GM12878 (cell line): ENCODE results near the gene FADD. TPM values are rescaled to one million over a fixed set of nuclear protein-coding genes. Genes with fewer than 3 reads are reported as not detected.

Source experiments
- ATAC-seq: fragments of 200-7000 bp; cut with Tn5 transposase; 3 replicates; pipeline ENCODE4 v1.9.1; 2020; ENCODE audit warnings: mild to moderate bottlenecking, moderate library complexity
- BruUV-seq: library from RNA; stranded (reverse); fragments of 400-500 nt; replicated peaks from 2 replicates; lab custom pipeline; 2021; lab: Mats Ljungman, UMichigan
- CTCF ChIA-PET: fragments of 300-600 bp; sonication (Branson Sonifier 250); formaldehyde crosslinking; extraction: SDS; loops from one replicate; lab custom pipeline; 2021; ENCODE audit warnings: inconsistent platforms; lab: Yijun Ruan, JAX
- POLR2A ChIA-PET: fragments of 350-600 bp; formaldehyde crosslinking; extraction: SDS; loops from one replicate; lab custom pipeline; 2021; ENCODE audit warnings: inconsistent platforms; lab: Charles Lee
- RAD21 ChIA-PET: fragments of 300-600 bp; sonication (Branson Sonifier 250); formaldehyde crosslinking; loops from one replicate; lab custom pipeline; 2023; ENCODE audit warnings: antibody characterized with exemption; ENCODE audit not compliant: unreplicated experiment; lab: Charles Lee
- SMC1A ChIA-PET: fragments of 300-600 bp; sonication (Branson Sonifier 250); formaldehyde crosslinking; loops from one replicate; lab custom pipeline; 2023; ENCODE audit not compliant: unreplicated experiment, uncharacterized antibody; lab: Charles Lee
- DNase-seq: peaks from one replicate; pipeline ENCODE4 v3.0.0-alpha.2; 2011; ENCODE audit warnings: low read depth, low spot score
- FAIRE-seq: peaks from 3 replicates; lab custom pipeline; 2011; peaks lifted over from hg19 to GRCh38; lab: Jason Lieb, UNC
- H2AFZ ChIP-seq: 2 replicates; pipeline ENCODE4 v1.6.0; 2011; ENCODE audit warnings: low read depth, low read length, control low read depth; ENCODE audit not compliant: control insufficient read depth
- H3K27ac ChIP-seq: 2 replicates; pipeline ENCODE4 v1.5.1; 2011; ENCODE audit warnings: control low read depth; ENCODE audit not compliant: control insufficient read depth, insufficient read depth
- H3K27me3 ChIP-seq, 2 experiments: replicated peaks in 1 of 2; 2 replicates each; pipeline versions ENCODE4 v1.6.0 to v1.6.1; 2011; ENCODE audit warnings: low read length in 1 of 2; ENCODE audit not compliant: control insufficient read depth in 2 of 2, insufficient read depth in 2 of 2
- H3K36me3 ChIP-seq, 2 experiments: 2 replicates each; pipeline ENCODE4 v1.5.1; 2011; ENCODE audit warnings: low read length in 1 of 2; ENCODE audit not compliant: control insufficient read depth in 2 of 2, insufficient read depth in 2 of 2
- H3K4me1 ChIP-seq: 2 replicates; pipeline ENCODE4 v1.6.1; 2011; ENCODE audit warnings: mild to moderate bottlenecking, low read length, moderate library complexity, mixed read lengths; ENCODE audit not compliant: control insufficient read depth, insufficient read depth
- H3K4me2 ChIP-seq: 2 replicates; pipeline ENCODE4 v1.6.0; 2011; ENCODE audit warnings: control low read depth; ENCODE audit not compliant: control insufficient read depth, insufficient read depth
- H3K4me3 ChIP-seq: fragments of 200-600 bp; sonication (generic); 2 replicates; pipeline ENCODE4 v1.5.1; 2016
- H3K79me2 ChIP-seq: 2 replicates; pipeline ENCODE4 v1.6.0; 2011; ENCODE audit warnings: low read length; ENCODE audit not compliant: control insufficient read depth, insufficient read depth
- H3K9ac ChIP-seq: 2 replicates; pipeline ENCODE4 v1.8.0; 2011; ENCODE audit warnings: low read length, control low read depth, mixed read lengths; ENCODE audit not compliant: control insufficient read depth, insufficient read depth
- H3K9me3 ChIP-seq: replicated peaks from 3 replicates; pipeline ENCODE4 v1.5.1; 2011; ENCODE audit warnings: mild to moderate bottlenecking, low read length; ENCODE audit not compliant: control insufficient read depth, insufficient read depth
- H4K20me1 ChIP-seq: 2 replicates; pipeline ENCODE4 v1.6.0; 2011; ENCODE audit not compliant: control insufficient read depth, insufficient read depth
- BRCA1 ChIP-seq: IDR thresholded peaks from 2 replicates; pipeline ENCODE4 v1.6.1; 2011; ENCODE audit warnings: low read depth, low read length, improper control_type of control experiment
- CHD2 ChIP-seq: IDR thresholded peaks from 2 replicates; pipeline ENCODE4 v1.6.1; 2011; ENCODE audit warnings: low read depth, low read length, improper control_type of control experiment, borderline replicate concordance
- IKZF2 ChIP-seq, 2 experiments: fragments of 450-650 bp; IDR thresholded peaks; 2 replicates each; pipeline ENCODE4 v1.6.1; 2017; ENCODE audit warnings: mild to moderate bottlenecking in 2 of 2, moderate library complexity in 2 of 2
- IRF4 ChIP-seq: IDR thresholded peaks from 2 replicates; pipeline ENCODE4 v1.6.1; 2011; ENCODE audit warnings: low read depth, low read length
- NFXL1 ChIP-seq: fragments of 450-650 bp; IDR thresholded peaks from 2 replicates; pipeline ENCODE4 v1.6.1; 2017; ENCODE audit warnings: antibody characterized with exemption, mild to moderate bottlenecking, borderline replicate concordance
- SIX5 ChIP-seq: IDR thresholded peaks from 2 replicates; pipeline ENCODE4 v1.6.1; 2011; ENCODE audit warnings: mild to moderate bottlenecking, low read depth, low read length, moderate library complexity; ENCODE audit not compliant: severe bottlenecking
- SMARCA5 ChIP-seq: fragments of 450-650 bp; IDR thresholded peaks from 2 replicates; pipeline ENCODE4 v1.6.1; 2017; ENCODE audit warnings: mild to moderate bottlenecking
- SRF ChIP-seq, 2 experiments: IDR thresholded peaks; 2 replicates each; pipeline ENCODE4 v1.6.1; 2011; ENCODE audit warnings: low read depth in 2 of 2, low read length in 2 of 2, mild to moderate bottlenecking in 1 of 2, moderate library complexity in 1 of 2
- STAT3 ChIP-seq: IDR thresholded peaks from 2 replicates; pipeline ENCODE4 v1.6.1; 2011; ENCODE audit warnings: low read depth, low read length, improper control_type of control experiment
- YBX1 ChIP-seq: fragments of 450-650 bp; IDR thresholded peaks from 2 replicates; pipeline ENCODE4 v1.6.1; 2016; ENCODE audit warnings: antibody characterized with exemption
- ZBED1 ChIP-seq: IDR thresholded peaks from 2 replicates; pipeline ENCODE4 v1.6.1; 2016; ENCODE audit warnings: borderline replicate concordance
- ZNF274 ChIP-seq: IDR thresholded peaks from one replicate; pipeline ENCODE4 v1.8.0; 2011; ENCODE audit not compliant: insufficient read length, insufficient read depth
- WGBS: methylation state at CpG from one replicate; pipeline ENCODE4 v1.1.6; 2016; ENCODE audit warnings: low lambda C conversion rate; ENCODE audit not compliant: insufficient replicate concordance, insufficient coverage; ENCODE audit errors: missing lambda C conversion rate; 5-methylcytosine and 5-hydroxymethylcytosine counted together
- in situ Hi-C: fragments of 300-500 bp; cut with MboI; formaldehyde crosslinking; loops from 9 replicates; pipeline ENCODE4 v1.14.3; 2018; ENCODE audit warnings: mixed read lengths
- intact Hi-C: fragments of 100-400 bp; cut with micrococcal nuclease; formaldehyde crosslinking; loops from one replicate; pipeline ENCODE4 v1.14.2; 2022; ENCODE audit not compliant: unreplicated experiment
- polyA plus RNA-seq, 11 experiments: library from polyadenylated mRNA; depleted of rRNA in 4 of 11; unstranded in 6 of 11; stranded (reverse) in 5 of 11; fragments of >200 nt; fragmentation: Nextera tagmentation in 4 of 11; fragmentation: Illumina TruSeq in 1 of 11; extraction: Ambion mirVana in 4 of 11; extraction: Trizol in 1 of 11; gene quantifications; 1 replicate in 1 of 11; 2 replicates in 10 of 11; pipeline versions ENCODE4 v1.2.1 to v1.2.3, GENCODE V29; 2011 to 2016; ENCODE audit warnings: inconsistent platforms in 2 of 11, missing spikeins in 2 of 11, low read depth in 1 of 11
- total RNA-seq, 4 experiments: library from RNA; depleted of rRNA in 3 of 4; stranded (reverse); fragments of >200 nt in 3 of 4; fragmentation: Illumina TruSeq in 1 of 4; extraction: Trizol in 1 of 4; gene quantifications; 2 replicates each; pipeline versions ENCODE4 v1.2.1 to v1.2.3, GENCODE V29; 2013 to 2021
- TF ChIP-seq, protein P1 (sequence below): IDR thresholded peaks from 2 replicates; pipeline ENCODE4 v1.6.1; 2011; ENCODE audit warnings: mild to moderate bottlenecking, low read depth, low read length, moderate library complexity; ENCODE audit not compliant: insufficient replicate concordance
- TF ChIP-seq, protein P2 (sequence below): fragments of 450-650 bp; IDR thresholded peaks from 2 replicates; pipeline ENCODE4 v1.6.1; 2016; ENCODE audit warnings: mild to moderate bottlenecking
- TF ChIP-seq, protein P3 (sequence below): fragments of 150-350 bp; IDR thresholded peaks from 2 replicates; pipeline ENCODE4 v1.6.1; 2016; ENCODE audit warnings: low read depth, low read length
- TF ChIP-seq, protein P4 (sequence below): IDR thresholded peaks from 2 replicates; pipeline ENCODE4 v1.6.1; 2011; ENCODE audit warnings: low read depth, mild to moderate bottlenecking, low read length, moderate library complexity, borderline replicate concordance; ENCODE audit errors: extremely low read depth

FADD gene
- total and polyA plus RNA-seq, 10 of the 15 experiments (the other 5 are each of a cell fraction or from before 2014, with no cell fraction given), result 0.32 to 38.7 (median 21.8) TPM

DNA sequence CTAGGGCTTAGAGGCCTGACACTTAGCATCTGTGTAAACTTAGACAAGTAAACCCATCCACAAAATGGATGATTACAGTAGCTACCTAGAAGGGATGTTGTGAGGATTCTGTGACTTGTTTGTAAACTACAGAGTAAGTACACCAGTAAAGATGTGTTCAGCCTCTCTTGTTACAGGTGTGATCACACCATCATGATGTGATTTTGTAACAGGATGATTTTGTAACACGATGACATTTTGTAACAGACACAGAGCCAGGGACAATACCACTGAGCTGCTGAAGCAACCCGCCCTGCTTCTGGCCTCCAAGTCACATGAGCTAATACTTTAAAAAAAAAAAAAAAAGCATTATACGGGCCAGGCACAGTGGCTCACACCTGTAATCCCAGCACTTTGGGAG lies 17.0 kb downstream of the FADD start:
- CTCF ChIA-PET, result no interaction called here
- no peaks in the 10 kb centered on the region for H3K36me3 ChIP-seq
- in situ Hi-C loops (no loop called here), intact Hi-C loops (no loop called here)
- H4K20me1 ChIP-seq, result no peaks in the 10 kb centered on the region
- no peak for ATAC-seq
- WGBS, result 37% methylated on average over 3 of the region's 3 CpGs
- H3K4me1 ChIP-seq, result no peaks in the 10 kb centered on the region
- BruUV-seq, result no TSS peak
- POLR2A ChIA-PET, result no interaction called here
- SMC1A ChIA-PET, result interaction anchor here (0.6 kb wide), 1 partner anchor 20 kb away, joined by 3 read pairs; no protein-coding TSS in a partner anchor
- DNase-seq, result no peak
- no peak for FAIRE-seq
- no peak overlapping the region for H3K4me2 ChIP-seq
- no peaks in the 10 kb centered on the region for H3K79me2 ChIP-seq
- RAD21 ChIA-PET, result no interaction called here
- H2AFZ ChIP-seq, result no peak overlapping the region
- no peaks in the 10 kb centered on the region for H3K9me3 ChIP-seq
- H3K9ac ChIP-seq, result no peak overlapping the region
- no peak overlapping the region for H3K4me3 ChIP-seq
- H3K27ac ChIP-seq, result no peak overlapping the region
- H3K27me3 ChIP-seq, result no peaks in the 10 kb centered on the region; a peak in 2 of 4 replicates
- TF ChIP-seq, protein P1, sequence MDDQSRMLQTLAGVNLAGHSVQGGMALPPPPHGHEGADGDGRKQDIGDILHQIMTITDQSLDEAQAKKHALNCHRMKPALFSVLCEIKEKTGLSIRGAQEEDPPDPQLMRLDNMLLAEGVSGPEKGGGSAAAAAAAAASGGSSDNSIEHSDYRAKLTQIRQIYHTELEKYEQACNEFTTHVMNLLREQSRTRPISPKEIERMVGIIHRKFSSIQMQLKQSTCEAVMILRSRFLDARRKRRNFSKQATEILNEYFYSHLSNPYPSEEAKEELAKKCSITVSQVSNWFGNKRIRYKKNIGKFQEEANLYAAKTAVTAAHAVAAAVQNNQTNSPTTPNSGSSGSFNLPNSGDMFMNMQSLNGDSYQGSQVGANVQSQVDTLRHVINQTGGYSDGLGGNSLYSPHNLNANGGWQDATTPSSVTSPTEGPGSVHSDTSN, result no peak
- TF ChIP-seq, protein P2, sequence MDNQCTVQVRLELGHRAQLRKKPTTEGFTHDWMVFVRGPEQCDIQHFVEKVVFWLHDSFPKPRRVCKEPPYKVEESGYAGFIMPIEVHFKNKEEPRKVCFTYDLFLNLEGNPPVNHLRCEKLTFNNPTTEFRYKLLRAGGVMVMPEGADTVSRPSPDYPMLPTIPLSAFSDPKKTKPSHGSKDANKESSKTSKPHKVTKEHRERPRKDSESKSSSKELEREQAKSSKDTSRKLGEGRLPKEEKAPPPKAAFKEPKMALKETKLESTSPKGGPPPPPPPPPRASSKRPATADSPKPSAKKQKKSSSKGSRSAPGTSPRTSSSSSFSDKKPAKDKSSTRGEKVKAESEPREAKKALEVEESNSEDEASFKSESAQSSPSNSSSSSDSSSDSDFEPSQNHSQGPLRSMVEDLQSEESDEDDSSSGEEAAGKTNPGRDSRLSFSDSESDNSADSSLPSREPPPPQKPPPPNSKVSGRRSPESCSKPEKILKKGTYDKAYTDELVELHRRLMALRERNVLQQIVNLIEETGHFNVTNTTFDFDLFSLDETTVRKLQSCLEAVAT, result no peak
- TF ChIP-seq ZBED1, result no peak
- TF ChIP-seq BRCA1, result no peak
- no peak for TF ChIP-seq IKZF2 (IDR thresholded peaks at IDR 0.05)
- TF ChIP-seq SMARCA5, result no peak
- TF ChIP-seq YBX1, result no peak
- TF ChIP-seq IRF4, result no peak
- no peak for TF ChIP-seq SRF (IDR thresholded peaks at IDR 0.05; ENCODE audit: low read depth in 2 of 2, low read length in 2 of 2)
- no peak for TF ChIP-seq CHD2
- TF ChIP-seq, protein P3, sequence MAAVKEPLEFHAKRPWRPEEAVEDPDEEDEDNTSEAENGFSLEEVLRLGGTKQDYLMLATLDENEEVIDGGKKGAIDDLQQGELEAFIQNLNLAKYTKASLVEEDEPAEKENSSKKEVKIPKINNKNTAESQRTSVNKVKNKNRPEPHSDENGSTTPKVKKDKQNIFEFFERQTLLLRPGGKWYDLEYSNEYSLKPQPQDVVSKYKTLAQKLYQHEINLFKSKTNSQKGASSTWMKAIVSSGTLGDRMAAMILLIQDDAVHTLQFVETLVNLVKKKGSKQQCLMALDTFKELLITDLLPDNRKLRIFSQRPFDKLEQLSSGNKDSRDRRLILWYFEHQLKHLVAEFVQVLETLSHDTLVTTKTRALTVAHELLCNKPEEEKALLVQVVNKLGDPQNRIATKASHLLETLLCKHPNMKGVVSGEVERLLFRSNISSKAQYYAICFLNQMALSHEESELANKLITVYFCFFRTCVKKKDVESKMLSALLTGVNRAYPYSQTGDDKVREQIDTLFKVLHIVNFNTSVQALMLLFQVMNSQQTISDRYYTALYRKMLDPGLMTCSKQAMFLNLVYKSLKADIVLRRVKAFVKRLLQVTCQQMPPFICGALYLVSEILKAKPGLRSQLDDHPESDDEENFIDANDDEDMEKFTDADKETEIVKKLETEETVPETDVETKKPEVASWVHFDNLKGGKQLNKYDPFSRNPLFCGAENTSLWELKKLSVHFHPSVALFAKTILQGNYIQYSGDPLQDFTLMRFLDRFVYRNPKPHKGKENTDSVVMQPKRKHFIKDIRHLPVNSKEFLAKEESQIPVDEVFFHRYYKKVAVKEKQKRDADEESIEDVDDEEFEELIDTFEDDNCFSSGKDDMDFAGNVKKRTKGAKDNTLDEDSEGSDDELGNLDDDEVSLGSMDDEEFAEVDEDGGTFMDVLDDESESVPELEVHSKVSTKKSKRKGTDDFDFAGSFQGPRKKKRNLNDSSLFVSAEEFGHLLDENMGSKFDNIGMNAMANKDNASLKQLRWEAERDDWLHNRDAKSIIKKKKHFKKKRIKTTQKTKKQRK, result no peak
- no peak for TF ChIP-seq NFXL1
- TF ChIP-seq, protein P4, sequence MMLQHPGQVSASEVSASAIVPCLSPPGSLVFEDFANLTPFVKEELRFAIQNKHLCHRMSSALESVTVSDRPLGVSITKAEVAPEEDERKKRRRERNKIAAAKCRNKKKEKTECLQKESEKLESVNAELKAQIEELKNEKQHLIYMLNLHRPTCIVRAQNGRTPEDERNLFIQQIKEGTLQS, result no peak
- TF ChIP-seq SIX5, result no peak
- TF ChIP-seq STAT3, result no peak
- no peak for TF ChIP-seq ZNF274
